Endothelial cell (in vitro differentiated cells): ENCODE results near the gene LRFN3. TPM values are rescaled to one million over a fixed set of nuclear protein-coding genes. Genes with fewer than 3 reads are reported as not detected.

Source experiments
- DNase-seq: peaks from one replicate; pipeline ENCODE4 v3.0.0; 2021; ENCODE audit warnings: low spot score
- H3K27ac Mint-ChIP-seq: one replicate; pipeline ENCODE4 v1.8.0; 2021; ENCODE audit warnings: mixed read lengths, inconsistent platforms; ENCODE audit not compliant: unreplicated experiment
- H3K27me3 Mint-ChIP-seq: one replicate; pipeline ENCODE4 v1.8.0; 2021; ENCODE audit warnings: mild to moderate bottlenecking, moderate library complexity, mixed read lengths, inconsistent platforms; ENCODE audit not compliant: unreplicated experiment
- H3K36me3 Mint-ChIP-seq: one replicate; pipeline ENCODE4 v1.8.0; 2021; ENCODE audit warnings: mild to moderate bottlenecking, low read depth, mixed read lengths, inconsistent platforms; ENCODE audit not compliant: unreplicated experiment
- H3K4me1 Mint-ChIP-seq: one replicate; pipeline ENCODE4 v1.8.0; 2021; ENCODE audit warnings: mild to moderate bottlenecking, mixed read lengths, inconsistent platforms; ENCODE audit not compliant: unreplicated experiment
- H3K4me3 Mint-ChIP-seq: one replicate; pipeline ENCODE4 v1.8.0; 2021; ENCODE audit warnings: mild to moderate bottlenecking, mixed read lengths, inconsistent platforms; ENCODE audit not compliant: unreplicated experiment
- H3K9me3 Mint-ChIP-seq: one replicate; pipeline ENCODE4 v1.8.0; 2021; ENCODE audit warnings: mixed read lengths, inconsistent platforms; ENCODE audit not compliant: unreplicated experiment
- CTCF ChIP-seq: fragments of 200-600 bp; sonication (generic); IDR thresholded peaks from one replicate; pipeline ENCODE4 v1.5.0; 2021; ENCODE audit warnings: antibody characterized with exemption; ENCODE audit not compliant: unreplicated experiment
- total RNA-seq: library from RNA; stranded (reverse); fragmentation: NEBNext Ultra II Directional; extraction: Animal tissue kit (Norgen Biotek cat#: 25700); gene quantifications from one replicate; pipeline ENCODE4 v1.2.1, GENCODE V29; 2021; ENCODE audit not compliant: unreplicated experiment

Gene LRFN3
- total RNA-seq, 1 donor from 2014 or later, result 53.4 TPM

- H3K9me3 Mint-ChIP-seq, result no peaks in the 10 kb centered on the region
- no peak for DNase-seq
- H3K36me3 Mint-ChIP-seq, result peaks cover 4% of the 10 kb centered on the region
- no peak overlapping the region for H3K27ac Mint-ChIP-seq
- no peaks in the 10 kb centered on the region for H3K4me1 Mint-ChIP-seq
- no peak overlapping the region for H3K4me3 Mint-ChIP-seq
- peaks cover 14% of the 10 kb centered on the region for H3K27me3 Mint-ChIP-seq
- no peak for TF ChIP-seq CTCF
Measured at GRCh38 chr19:35983177-35983576, 47.0 kb downstream of the LRFN3 start.

- Mint-ChIP-seq H3K4me1 (no peaks in the 10 kb centered on the region), H3K27ac (no peak overlapping the region), H3K4me3 (peak overlapping the region; percentile 31), H3K9me3 (no peaks in the 10 kb centered on the region), H3K36me3 (peaks cover 4% of the 10 kb centered on the region), H3K27me3 (peaks cover 17% of the 10 kb centered on the region)
- no peak for DNase-seq
- no peak for TF ChIP-seq CTCF
Measured at GRCh38 chr19:35986111-35986510, 49.9 kb downstream of the LRFN3 start.

- no peaks in the 10 kb centered on the region for H3K4me1 Mint-ChIP-seq
- DNase-seq, result peak; percentile 38
- peak overlapping the region; percentile 83 for H3K4me3 Mint-ChIP-seq
- H3K27ac Mint-ChIP-seq, result no peak overlapping the region
- peaks cover 17% of the 10 kb centered on the region for H3K27me3 Mint-ChIP-seq
- H3K36me3 Mint-ChIP-seq, result peaks cover 4% of the 10 kb centered on the region
- H3K9me3 Mint-ChIP-seq, result no peaks in the 10 kb centered on the region
- no peak for TF ChIP-seq CTCF
Measured at GRCh38 chr19:35986664-35987570, 50.7 kb downstream of the LRFN3 start.

DNA sequence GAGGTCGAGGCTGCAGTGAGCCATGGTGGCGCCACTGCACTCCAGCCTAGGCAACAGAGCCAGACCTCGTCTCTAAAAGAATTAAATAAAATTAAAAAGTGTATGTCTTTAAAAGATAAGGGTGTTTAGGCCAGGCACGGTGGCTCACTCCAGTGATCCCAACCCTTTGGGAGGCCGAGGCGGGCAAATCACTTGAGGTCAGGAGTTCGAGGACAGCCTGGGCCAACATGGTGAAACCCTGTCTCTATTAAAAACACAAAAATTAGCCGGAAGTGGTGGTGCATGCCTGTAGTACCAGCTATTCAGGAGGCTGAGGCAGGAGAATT lies 51.4 kb downstream of the LRFN3 start:
- no peak for DNase-seq
- Mint-ChIP-seq H3K36me3 (peaks cover 4% of the 10 kb centered on the region), H3K4me3 (no peak overlapping the region), H3K27ac (no peak overlapping the region), H3K4me1 (no peaks in the 10 kb centered on the region), H3K27me3 (peaks cover 17% of the 10 kb centered on the region), H3K9me3 (no peaks in the 10 kb centered on the region)
- TF ChIP-seq CTCF, result no peak

DNA sequence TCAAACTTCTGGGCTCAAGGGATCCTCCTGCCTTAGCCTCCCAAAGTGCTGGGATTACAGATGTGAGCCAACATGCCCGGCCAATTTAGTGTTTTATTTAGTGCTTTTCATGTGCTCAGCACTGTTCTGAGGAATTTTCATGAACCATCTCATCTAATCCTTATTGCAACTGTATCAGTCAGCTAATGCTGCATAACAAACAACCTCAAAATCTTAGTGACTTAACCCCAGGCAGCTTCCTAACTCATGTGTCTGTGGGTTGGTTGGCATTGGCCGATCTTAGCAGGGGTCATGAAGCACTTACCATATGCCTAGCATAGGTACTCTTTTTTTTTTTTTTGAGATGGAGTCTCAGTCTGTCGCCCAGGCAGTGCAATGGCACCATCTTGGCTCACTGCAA lies 52.6 kb downstream of the LRFN3 start:
- TF ChIP-seq CTCF, result no peak
- Mint-ChIP-seq H3K4me1 (no peaks in the 10 kb centered on the region), H3K9me3 (no peaks in the 10 kb centered on the region), H3K27me3 (peaks cover 15% of the 10 kb centered on the region), H3K4me3 (no peak overlapping the region), H3K36me3 (peaks cover 4% of the 10 kb centered on the region), H3K27ac (no peak overlapping the region)
- DNase-seq, result no peak
